Astrocyte of the cerebellum (primary cell): ENCODE results near the gene MDM2.

Experiments used
- DNase-seq: peaks from one replicate; pipeline ENCODE4 v3.0.0-alpha.2; 2011; ENCODE audit warnings: low read depth
- H3K4me3 ChIP-seq: 2 replicates; pipeline ENCODE4 v1.5.1; 2011; ENCODE audit warnings: mild to moderate bottlenecking, low read depth, low read length, moderate library complexity
- in situ Hi-C: cut with HindIII; loops from 2 replicates; pipeline ENCODE4 v1.10.0; 2017; ENCODE audit warnings: low sequenced_read_pairs
- TF ChIP-seq, protein P1 (sequence below): IDR thresholded peaks from 2 replicates; pipeline ENCODE4 v1.5.1; 2012; ENCODE audit warnings: low read length, low read depth, moderate library complexity, mild to moderate bottlenecking; ENCODE audit errors: missing control alignments

The MDM2 gene

DNA sequence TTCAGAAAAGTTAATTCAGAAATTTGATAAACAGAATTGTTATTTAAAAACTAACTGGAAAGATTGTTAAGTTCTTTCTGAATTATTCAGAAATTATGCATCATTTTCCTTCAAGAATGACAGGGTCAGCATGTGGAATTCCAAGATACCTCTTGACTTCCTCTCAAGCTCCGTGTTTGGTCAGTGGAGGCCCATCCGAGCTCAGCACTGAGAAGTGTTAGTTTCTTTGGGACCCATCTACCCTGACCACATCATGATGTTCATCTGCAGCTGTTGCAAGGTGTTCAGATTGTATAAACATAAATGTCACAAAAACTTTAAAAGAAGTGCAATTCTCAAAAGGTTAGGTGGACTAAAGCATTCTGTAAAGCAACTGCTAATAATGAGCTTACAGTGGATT lies 33.7 kb downstream of the MDM2 start:
- in situ Hi-C loops, result no loop called here
- TF ChIP-seq, protein P1, sequence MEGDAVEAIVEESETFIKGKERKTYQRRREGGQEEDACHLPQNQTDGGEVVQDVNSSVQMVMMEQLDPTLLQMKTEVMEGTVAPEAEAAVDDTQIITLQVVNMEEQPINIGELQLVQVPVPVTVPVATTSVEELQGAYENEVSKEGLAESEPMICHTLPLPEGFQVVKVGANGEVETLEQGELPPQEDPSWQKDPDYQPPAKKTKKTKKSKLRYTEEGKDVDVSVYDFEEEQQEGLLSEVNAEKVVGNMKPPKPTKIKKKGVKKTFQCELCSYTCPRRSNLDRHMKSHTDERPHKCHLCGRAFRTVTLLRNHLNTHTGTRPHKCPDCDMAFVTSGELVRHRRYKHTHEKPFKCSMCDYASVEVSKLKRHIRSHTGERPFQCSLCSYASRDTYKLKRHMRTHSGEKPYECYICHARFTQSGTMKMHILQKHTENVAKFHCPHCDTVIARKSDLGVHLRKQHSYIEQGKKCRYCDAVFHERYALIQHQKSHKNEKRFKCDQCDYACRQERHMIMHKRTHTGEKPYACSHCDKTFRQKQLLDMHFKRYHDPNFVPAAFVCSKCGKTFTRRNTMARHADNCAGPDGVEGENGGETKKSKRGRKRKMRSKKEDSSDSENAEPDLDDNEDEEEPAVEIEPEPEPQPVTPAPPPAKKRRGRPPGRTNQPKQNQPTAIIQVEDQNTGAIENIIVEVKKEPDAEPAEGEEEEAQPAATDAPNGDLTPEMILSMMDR, result no peak
- H3K4me3 ChIP-seq, result no peak overlapping the region
- no peak for DNase-seq

DNA sequence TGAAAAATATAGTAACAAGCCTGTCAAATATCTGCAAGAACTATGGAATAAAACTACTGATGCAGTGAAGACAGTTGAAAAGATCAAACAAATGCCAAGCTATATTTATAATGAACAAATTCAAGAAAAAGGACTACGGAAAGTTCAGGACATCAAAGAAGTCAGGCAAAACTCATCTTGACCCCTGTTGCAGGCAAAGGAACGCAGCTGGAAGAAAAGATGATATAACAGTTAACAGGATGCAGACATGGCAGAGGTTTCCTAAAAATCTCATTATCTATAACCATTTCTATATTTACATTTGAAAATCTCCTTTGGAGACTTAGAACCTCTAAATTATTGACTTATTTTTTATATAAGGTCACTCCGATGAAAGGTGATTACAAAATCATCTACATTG lies 34.1 kb downstream of the MDM2 start:
- DNase-seq, result no peak
- H3K4me3 ChIP-seq, result no peak overlapping the region
- TF ChIP-seq, protein P1, result no peak
- in situ Hi-C loops, result no loop called here

GRCh38 chr12:68842784-68843567 lies 35.0 kb downstream of the MDM2 start:
- TF ChIP-seq, protein P1, result no peak
- in situ Hi-C loops, result no loop called here
- no peak for DNase-seq
- no peak overlapping the region for H3K4me3 ChIP-seq

DNA sequence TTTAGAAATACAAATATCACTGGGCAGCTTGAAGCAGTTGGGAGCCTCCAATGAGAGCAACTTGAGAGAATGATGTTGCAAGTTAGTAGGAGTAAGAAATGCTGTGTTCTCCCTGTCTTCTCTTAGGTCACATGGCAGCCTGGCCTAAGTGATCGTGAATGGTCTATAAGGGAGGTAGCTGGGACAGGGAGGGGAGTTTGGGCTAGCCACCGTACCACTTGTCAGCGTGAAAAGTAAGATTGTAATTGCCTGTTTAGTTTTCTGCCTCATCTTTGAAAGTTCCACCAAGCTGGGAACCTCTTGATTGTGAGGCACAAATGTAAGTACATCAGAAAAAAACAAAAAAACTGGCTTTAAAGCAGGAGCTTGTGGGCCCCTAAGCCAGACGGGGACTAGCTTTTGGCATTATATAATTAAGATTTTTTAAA lies 36.4 kb downstream of the MDM2 start:
- TF ChIP-seq, protein P1, result no peak
- DNase-seq, result no peak
- H3K4me3 ChIP-seq, result no peak overlapping the region
- in situ Hi-C loops, result no loop called here

DNA sequence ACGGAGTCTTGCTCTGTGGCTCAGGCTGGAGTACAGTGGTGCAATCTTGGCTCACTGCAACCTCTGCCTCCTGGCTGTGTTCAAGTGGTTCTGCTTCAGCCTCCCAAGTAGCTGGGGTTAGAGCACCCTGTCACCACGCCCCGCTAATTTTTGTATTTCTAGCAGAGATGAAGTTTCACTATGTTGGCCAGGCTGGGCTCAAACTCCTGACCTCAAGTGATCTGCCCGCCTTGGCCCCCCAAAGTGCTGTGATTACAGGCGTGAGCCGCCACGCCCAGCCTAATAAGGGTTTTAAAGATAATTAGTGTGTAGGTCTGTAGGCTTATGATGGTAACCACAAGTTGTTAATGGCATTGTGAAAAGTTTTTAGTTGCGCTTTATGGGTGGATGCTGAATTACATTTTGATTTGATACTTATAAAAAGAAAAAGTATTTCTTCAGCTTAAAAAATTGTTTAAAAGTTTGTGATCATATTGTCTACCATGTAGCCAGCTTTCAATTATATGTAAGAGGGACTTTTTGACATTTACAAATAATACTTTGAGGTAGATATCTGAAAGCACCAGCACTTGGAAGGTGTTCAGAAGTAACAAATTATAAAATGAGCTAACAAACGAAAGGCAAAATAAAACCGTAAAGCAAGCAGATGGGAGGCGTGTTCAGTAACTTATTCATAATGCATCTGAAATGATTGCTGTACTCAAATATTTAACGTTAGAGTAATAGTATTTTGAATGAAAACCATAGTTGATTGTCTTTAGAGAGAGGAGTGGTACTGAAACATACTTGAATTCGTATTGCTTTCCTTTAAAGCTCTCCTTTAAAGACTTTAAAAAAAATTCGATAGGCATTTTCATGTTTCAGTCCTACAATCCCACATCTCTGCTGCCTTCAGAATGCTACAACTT lies 37.1 kb downstream of the MDM2 start:
- no peak for DNase-seq
- no peak overlapping the region for H3K4me3 ChIP-seq
- in situ Hi-C loops, result no loop called here
- TF ChIP-seq, protein P1, result no peak

DNA sequence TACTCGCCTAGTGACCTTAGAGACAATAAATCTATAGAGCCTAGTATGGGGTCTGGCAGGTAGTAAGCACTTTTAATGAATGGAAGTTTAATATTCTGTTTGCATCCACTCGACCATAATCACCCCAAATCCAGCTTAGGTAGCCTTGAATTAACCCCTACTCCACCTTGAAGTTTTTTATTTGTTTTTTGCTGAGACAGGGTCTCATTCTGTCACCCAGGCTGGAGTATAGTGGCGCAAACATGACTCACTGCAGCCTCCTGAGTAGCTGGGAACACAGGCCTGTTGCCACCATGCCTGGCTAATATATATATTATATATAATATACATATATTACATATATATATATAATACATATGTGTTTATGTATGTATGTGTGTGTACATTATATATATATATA lies 38.8 kb downstream of the MDM2 start:
- no peak overlapping the region for H3K4me3 ChIP-seq
- in situ Hi-C loops, result no loop called here
- TF ChIP-seq, protein P1, result no peak
- no peak for DNase-seq
